ENCODE data around the gene MACROD2.
"Not testable (repeated sequence)": the region's sequence is repeated elsewhere in the genome, so short reads cannot be mapped to it uniquely, and the experiment has no call there.

MACROD2 gene

DNA sequence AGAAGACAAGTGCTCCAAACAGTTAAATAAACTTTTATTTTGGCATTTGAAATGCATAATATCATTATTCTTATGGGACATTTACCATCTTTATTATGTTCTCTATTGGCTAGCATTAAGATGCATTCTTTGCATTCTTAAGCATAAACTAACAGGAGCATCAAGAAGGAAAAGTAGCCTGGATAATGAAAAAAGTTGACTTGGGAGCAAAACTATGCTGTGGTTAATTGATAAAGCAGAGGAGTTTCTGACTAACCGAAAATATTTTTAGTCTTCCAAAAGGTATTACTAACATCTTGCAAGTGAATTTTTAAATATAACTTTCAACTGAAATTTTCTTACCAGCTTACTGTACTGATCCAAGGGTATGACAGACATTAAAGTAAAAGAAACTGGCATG is 201.8 kb downstream of the MACROD2 start:
- no peak for DNase-seq

DNA sequence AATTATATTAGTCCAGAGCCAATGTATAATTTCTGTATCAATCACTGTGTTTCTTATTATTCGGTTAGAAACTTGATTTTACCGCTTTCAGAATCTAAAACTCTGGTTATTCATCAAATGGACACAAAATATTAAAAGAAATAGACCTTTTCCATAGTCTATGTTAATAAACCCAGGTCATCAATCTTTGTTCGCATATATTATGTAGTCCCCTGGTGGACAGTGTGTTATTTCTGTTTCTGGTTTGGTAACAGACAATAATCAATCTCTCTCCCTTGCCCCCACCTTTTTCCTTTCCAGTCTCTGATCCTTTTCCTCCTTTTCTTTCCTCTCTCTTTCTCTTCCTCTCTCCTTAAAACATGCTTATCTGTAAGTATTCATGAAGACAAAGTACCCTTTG is 203.1 kb downstream of the MACROD2 start:
- no peak for DNase-seq

- no peak for DNase-seq
These were observed 203.8 kb downstream of the MACROD2 start for GRCh38 chr20:14199111-14199510.

- DNase-seq = no peak
These were observed 208.3 kb downstream of the MACROD2 start for GRCh38 chr20:14203657-14204056.

- DNase-seq = no peak
These were observed 212.3 kb downstream of the MACROD2 start for GRCh38 chr20:14207591-14207990.

DNA sequence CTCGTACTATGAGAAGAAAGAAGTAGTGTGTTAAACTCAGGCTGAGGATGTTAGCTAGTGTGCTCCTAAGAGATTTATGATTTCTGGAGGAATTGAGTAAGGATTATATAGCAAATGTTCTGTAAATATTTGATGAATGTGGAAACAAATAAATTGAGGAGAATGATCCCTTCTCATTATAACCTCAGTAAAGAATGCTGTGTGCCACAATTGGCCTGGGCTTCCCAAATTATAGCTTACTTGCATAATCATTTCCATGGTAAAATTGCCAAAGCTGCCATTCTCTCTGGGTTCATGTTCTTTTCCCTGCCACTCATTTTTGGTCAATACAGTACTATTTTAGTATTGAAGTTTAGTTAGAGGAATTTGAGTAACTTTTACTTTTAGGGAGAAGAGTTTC is 213.6 kb downstream of the MACROD2 start:
- DNase-seq = no peak

- no peak for DNase-seq
These were observed 214.8 kb downstream of the MACROD2 start for GRCh38 chr20:14210146-14210545.

GRCh38 chr20:14214046-14214445 is 218.7 kb downstream of the MACROD2 start:
- no peak for DNase-seq

GRCh38 chr20:14215880-14216279 is 220.6 kb downstream of the MACROD2 start:
- not testable (repeated sequence) for DNase-seq

GRCh38 chr20:14219801-14220461 is 224.6 kb downstream of the MACROD2 start:
- no peak for DNase-seq

DNA sequence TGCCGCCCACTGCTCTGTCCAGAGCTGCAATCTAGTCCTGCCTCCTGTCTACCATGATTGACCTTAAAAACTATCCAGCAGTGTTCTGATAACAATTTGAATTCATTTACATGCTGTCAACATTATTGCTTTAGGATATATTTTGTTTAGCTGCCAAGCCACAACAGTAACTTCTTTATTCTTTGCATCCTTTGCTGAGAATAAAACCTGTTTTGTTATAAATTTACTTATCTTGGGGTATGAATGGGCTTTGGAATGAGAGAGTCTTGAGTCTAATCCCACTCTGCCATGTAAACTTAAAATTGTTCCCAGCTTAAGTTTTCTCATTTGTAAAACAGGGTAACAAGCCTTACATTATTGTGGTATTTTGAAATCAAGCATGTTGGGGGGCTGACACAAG is 225.7 kb downstream of the MACROD2 start:
- no peak for DNase-seq

DNA sequence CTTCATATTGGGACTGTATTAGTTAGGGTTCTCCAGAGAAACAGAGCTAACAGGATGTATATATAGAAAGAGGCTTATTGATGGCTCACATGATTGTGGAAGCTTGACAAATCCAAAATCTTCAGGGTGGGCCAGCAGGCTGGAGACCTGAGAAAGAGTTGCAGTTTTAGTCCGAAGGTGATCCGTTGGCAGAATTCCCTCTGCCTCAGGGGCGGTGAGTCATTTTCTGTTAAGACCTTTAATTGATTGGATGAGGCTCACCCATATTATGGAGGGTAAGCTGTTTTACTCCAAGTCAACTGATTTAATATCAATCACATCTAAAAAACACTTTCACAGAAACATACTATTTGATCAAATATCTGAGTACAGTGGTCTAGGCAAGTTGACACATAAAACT is 228.5 kb downstream of the MACROD2 start:
- no peak for DNase-seq

GRCh38 chr20:14226051-14227049 is 231.0 kb downstream of the MACROD2 start:
- DNase-seq = not testable (repeated sequence)

DNA sequence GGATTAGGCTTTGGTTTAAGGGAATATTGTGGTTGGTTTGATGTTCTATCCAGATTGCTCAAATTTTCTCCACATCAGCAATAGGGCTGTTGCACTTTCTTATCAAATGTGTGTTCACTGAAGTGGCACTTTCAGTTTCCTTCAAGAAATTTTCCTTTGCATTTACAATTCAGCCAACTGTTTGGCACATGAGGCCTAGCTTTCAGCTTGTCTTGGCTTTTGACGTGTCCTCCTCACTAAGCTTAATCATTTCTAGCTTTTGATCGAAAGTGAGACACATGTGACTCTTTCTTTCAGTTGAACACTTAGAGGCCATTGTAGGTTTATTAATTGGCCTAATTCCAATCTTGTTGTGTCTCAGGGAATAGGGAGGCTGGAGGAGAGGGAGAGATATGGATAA is 237.3 kb downstream of the MACROD2 start:
- no peak for DNase-seq

GRCh38 chr20:14234666-14235295 is 239.5 kb downstream of the MACROD2 start:
- DNase-seq = no peak

GRCh38 chr20:14235355-14235754 is 240.0 kb downstream of the MACROD2 start:
- DNase-seq = no peak

DNA sequence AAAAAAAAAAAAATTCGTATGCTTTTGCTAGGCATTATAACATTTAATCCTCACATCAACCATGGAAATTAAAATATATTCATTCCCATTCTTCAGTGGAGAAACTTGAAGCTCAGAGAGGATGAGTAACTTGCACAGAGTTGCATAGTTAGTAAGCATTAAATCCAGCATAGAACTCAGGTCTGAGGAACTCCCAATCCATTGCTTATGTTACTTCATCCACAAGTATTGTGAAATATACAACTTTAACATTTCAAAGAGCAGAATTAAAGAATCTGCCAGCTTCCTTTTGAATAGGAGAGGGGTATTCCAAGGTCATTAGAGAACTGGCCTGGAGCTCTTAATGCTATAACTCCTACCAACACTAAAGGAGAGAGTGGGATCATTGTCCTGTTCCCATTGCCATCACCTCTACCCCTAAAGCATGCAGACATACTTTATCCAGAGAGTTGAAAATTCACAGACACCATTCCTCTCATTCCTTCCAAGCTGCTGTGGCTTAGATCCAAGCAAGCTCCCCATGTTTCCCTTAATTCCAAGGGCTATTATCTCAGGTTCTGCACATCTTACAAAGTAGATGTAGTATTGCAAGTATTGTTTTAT is 250.2 kb downstream of the MACROD2 start:
- no peak for DNase-seq

- no peak for DNase-seq
These were observed 264.4 kb downstream of the MACROD2 start for GRCh38 chr20:14259689-14260088.

- no peak for DNase-seq
These were observed 265.1 kb downstream of the MACROD2 start for GRCh38 chr20:14260367-14260766.

DNA sequence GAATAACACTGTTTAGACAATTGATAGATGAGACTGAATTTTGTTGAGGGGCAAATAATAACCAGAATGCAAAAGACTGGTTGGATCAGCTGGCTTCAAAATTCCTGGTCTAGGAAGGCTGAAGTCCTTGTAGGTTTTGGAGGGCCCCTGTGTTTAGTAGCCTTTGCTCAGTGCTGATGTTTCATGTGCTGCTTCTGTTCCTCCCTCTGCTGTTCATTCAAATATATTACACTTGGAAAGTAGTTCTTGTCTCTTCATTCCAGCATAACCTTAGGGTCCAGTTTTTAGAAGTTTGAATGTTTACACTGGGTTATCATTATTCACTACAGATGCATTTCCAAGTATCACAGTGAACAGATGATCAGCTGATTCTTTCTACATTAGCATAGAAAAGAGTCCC is 269.6 kb downstream of the MACROD2 start:
- DNase-seq = no peak

- DNase-seq = no peak
These were observed 270.9 kb downstream of the MACROD2 start for GRCh38 chr20:14266246-14266645.

DNA sequence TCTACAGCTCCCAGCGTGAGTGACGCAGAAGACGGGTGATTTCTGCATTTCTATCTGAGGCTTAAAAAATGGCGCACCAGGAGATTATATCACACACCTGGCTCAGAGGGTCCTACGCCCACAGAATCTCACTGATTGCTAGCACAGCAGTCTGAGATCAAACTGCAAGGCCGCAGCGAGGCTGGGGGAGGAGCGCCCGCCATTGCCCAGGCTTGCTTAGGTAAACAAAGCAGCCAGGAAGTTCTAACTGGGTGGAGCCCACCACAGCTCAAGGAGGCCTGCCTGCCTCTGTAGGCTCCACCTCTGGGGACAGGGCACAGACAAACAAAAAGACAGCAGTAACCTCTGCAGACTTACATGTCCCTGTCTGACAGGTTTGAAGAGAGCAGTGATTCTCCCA is 275.4 kb downstream of the MACROD2 start:
- not testable (repeated sequence) for DNase-seq

GRCh38 chr20:14282140-14282539 is 286.8 kb downstream of the MACROD2 start:
- DNase-seq = no peak

Data from effector CD8-positive, alpha-beta T cell (primary cell).